ENCODE results near the gene RGL1. TPM values are rescaled to one million over a fixed set of nuclear protein-coding genes. Genes with fewer than 3 reads are reported as not detected.

The RGL1 gene
- total RNA-seq, 3 donors from 2014 or later = 6.2 to 29.8 (median 15.9) TPM

GRCh38 chr1:183871601-183872000, 66.7 kb downstream of the RGL1 start:
- TF ChIP-seq CTCF (IDR thresholded peaks at IDR 0.05) = no peak
- Histone ChIP-seq H3K36me3 (ENCODE audit: low read depth) (no peaks in the 10 kb centered on the region), H3K4me1 (ENCODE audit: low read depth) (no peaks in the 10 kb centered on the region), H3K4me3 (no peak overlapping the region), H3K9me3 (no peaks in the 10 kb centered on the region)
- DNase-seq (no peak), ATAC-seq (no peak)
- intact Hi-C loops (cut with DNase I, micrococcal nuclease) = no loop called here

- ATAC-seq = peak; percentile 17
- no peaks in the 10 kb centered on the region for H3K36me3 ChIP-seq (ENCODE audit: low read depth)
- no peak for TF ChIP-seq CTCF (IDR thresholded peaks at IDR 0.05)
- no peaks in the 10 kb centered on the region for H3K9me3 ChIP-seq
- H3K4me1 ChIP-seq (ENCODE audit: low read depth) = no peaks in the 10 kb centered on the region
- no peak for DNase-seq
- no peak overlapping the region for H3K4me3 ChIP-seq
- intact Hi-C loops (cut with DNase I, micrococcal nuclease) = no loop called here
Observed at GRCh38 chr1:183872403-183872802, 67.5 kb downstream of the RGL1 start.

GRCh38 chr1:183873642-183874041, 68.7 kb downstream of the RGL1 start:
- no peak for TF ChIP-seq CTCF (IDR thresholded peaks at IDR 0.05)
- Histone ChIP-seq H3K4me3 (no peak overlapping the region), H3K36me3 (ENCODE audit: low read depth) (no peaks in the 10 kb centered on the region), H3K9me3 (no peaks in the 10 kb centered on the region), H3K4me1 (ENCODE audit: low read depth) (no peaks in the 10 kb centered on the region)
- DNase-seq (no peak), ATAC-seq (no peak)
- intact Hi-C loops (cut with DNase I, micrococcal nuclease) = no loop called here

- H3K4me3 ChIP-seq = no peak overlapping the region
Observed at GRCh38 chr1:183876309-183876708, 71.4 kb downstream of the RGL1 start.

GRCh38 chr1:183877053-183877720, 72.3 kb downstream of the RGL1 start:
- Histone ChIP-seq H3K4me3 (no peak overlapping the region), H3K9me3 (no peaks in the 10 kb centered on the region), H3K36me3 (ENCODE audit: low read depth) (no peaks in the 10 kb centered on the region), H3K4me1 (ENCODE audit: low read depth) (no peaks in the 10 kb centered on the region)
- intact Hi-C loops (cut with DNase I, micrococcal nuclease) = no loop called here
- TF ChIP-seq CTCF (IDR thresholded peaks at IDR 0.05) = no peak
- ATAC-seq (no peak), DNase-seq (peak in 1 of 3 donors; percentile 23)

More at GRCh38 chr1:183876309-183876708, 71.4 kb downstream of the RGL1 start:
- ATAC-seq (no peak), DNase-seq (no peak)
- intact Hi-C loops (cut with DNase I, micrococcal nuclease) = no loop called here
- no peaks in the 10 kb centered on the region for H3K36me3 ChIP-seq (ENCODE audit: low read depth)
- H3K4me1 ChIP-seq (ENCODE audit: low read depth) = no peaks in the 10 kb centered on the region
- H3K9me3 ChIP-seq = no peaks in the 10 kb centered on the region
- TF ChIP-seq CTCF (IDR thresholded peaks at IDR 0.05) = no peak

- no peak for TF ChIP-seq CTCF (IDR thresholded peaks at IDR 0.05)
- no peak overlapping the region for H3K4me3 ChIP-seq
- intact Hi-C loops (cut with DNase I, micrococcal nuclease) = no loop called here
- no peaks in the 10 kb centered on the region for H3K9me3 ChIP-seq
- no peak for ATAC-seq
- no peak for DNase-seq
- H3K36me3 ChIP-seq (ENCODE audit: low read depth) = no peaks in the 10 kb centered on the region
- no peaks in the 10 kb centered on the region for H3K4me1 ChIP-seq (ENCODE audit: low read depth)
Observed at GRCh38 chr1:183879494-183879893, 74.6 kb downstream of the RGL1 start.

Data from mucosa of descending colon (tissue), 3 donors.